GM19193 (cell line): ENCODE results near the gene ULK2.

ENCODE experiments used
- POLR2A ChIP-seq: IDR thresholded peaks from 4 replicates; pipeline ENCODE4 v1.6.1; 2011; ENCODE audit not compliant: insufficient read depth, insufficient read length; ENCODE audit errors: extremely low read depth

ULK2 gene

DNA sequence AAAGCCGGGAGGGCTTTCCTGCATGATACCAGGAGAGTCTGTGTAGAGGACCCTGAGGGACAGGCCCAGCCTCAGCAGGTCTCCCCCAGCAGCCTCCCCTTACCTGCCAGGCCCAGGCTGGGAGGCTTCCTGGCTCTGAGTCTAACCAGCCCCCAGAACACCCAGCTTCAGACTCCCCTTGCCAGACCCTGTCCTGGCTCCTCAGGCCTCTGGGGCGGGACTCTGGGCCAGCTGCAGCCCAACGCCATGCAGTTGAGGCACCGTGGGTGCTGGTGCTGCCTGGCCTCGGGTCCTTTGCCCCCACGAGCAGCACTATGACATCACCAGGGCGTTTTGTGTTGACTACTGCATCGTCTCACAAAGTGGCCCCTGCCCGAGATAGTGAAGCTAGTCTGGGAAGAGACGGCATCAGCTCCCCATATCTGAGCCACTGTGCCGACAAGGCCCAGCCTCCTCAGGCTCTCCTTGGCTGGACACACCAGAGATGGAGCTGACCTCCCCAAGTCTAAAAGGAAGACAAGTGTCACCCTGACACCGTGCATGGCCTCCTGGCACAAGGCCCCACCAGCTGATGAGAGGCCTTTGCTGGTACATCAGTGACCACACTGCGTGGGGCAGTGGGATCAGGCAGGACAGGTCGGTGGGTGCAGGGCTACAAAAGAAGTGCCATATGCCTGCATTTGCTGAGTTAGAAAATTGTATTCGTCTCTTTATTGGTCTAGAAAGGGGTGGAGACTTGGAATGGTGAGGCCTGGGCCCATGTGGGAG is 130.2 kb downstream of the ULK2 start:
- TF ChIP-seq POLR2A, result no peak

DNA sequence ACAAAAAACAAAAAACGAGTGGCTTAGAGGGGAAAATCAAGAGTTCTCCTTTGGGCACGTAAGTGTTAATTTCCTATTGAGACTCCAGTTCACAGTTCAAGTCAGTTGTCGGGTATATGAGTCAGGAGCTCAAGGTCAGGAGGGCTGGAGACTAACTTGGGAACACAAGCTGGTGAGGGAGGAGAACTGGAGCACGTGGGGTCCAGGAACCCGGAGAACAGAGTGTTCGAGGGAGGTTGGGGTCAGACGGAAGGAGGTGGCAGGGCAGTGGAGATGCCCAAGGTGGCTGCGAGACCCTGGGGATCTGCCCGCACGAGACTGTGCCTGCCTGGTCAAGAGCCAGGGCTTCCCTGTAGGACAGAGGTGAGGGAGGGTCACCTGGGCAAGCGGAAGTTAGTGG is 131.7 kb downstream of the ULK2 start:
- no peak for TF ChIP-seq POLR2A

DNA sequence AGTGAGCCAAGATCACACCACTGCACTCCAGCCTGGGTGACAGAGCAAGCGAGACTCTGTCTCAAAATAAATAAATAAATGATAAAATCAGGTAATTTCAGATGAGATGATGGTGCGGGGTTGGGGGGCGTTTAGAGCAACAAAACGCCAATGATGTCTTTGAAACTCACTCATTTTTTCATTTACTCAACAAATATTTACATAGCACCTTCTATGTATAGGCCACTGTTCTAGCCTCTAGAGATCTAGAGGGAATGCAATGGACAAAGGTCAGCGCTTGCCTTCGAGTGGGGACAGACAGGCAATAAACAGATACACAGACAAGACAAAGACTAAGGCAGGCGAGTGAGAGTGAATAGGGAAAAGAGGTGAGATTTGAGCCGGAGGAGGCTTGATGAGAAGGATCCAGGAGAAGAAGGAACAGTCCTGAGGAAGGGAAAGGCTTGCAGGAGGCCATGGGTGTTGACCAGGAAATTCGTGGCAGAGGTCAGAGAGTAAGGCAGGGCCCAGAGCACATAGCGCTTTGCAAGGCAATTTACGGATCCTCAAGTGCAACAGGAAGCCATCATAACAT is 133.7 kb downstream of the ULK2 start:
- no peak for TF ChIP-seq POLR2A

GRCh38 chr17:19731626-19732025 is 136.1 kb downstream of the ULK2 start:
- no peak for TF ChIP-seq POLR2A

GRCh38 chr17:19730843-19731242 is 136.9 kb downstream of the ULK2 start:
- TF ChIP-seq POLR2A, result no peak

DNA sequence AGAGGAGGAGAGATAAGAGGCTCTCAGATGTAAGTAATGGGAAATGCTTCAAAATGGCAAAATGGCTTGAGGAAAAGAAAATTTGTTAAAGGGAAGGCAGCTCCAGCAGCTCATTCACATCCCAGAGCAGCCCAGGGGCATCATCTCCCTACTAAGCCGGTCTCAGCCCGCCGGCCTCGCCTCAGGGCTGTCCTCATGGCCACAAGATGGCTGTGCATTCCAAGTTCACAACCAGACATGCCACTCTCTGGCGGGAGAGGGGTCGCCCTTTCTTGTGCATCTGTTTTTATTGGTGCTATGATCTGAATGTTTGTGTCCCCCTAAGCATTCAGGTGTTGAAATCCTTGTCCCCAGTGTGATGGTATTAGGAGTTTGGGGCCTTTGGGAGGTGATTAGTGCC is 137.8 kb downstream of the ULK2 start:
- TF ChIP-seq POLR2A, result no peak

- no peak for TF ChIP-seq POLR2A
Measured at GRCh38 chr17:19728084-19728495, 139.6 kb downstream of the ULK2 start.

- no peak for TF ChIP-seq POLR2A
Measured at GRCh38 chr17:19727501-19728078, 140.1 kb downstream of the ULK2 start.

DNA sequence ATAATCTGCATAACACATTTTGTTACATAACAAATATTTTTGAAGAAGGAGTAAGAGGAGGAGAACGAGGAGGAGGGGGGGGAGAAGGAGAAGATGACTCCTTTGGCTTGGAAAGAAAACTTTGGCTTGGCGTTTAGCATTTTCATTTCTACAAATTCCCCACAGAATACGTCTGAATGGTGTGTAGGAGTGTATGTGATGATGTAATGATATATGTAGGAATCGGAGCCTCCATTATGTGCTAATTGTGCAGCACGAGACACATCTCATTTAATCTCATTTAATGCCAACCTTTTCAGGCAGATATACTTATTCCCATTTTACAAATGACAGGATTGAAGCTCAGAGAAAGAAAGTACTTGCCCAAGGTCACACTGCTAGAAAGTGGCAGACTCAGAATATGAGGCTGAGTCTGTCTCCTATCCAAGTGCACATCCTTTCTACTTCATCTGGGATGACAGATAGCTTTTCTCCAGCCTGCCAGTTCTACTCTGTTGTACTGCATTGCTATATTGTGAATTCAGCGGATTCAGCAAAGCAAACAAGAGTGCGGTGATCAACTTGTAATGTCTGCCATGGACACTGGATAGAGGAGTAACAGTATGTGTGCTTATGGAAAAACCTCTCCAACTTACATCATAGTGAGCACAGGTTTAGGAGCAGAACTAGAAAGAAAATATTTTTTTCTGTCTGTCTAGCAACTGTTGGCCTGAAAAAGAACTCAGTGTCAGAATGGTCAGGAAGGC is 140.9 kb downstream of the ULK2 start:
- TF ChIP-seq POLR2A, result no peak

DNA sequence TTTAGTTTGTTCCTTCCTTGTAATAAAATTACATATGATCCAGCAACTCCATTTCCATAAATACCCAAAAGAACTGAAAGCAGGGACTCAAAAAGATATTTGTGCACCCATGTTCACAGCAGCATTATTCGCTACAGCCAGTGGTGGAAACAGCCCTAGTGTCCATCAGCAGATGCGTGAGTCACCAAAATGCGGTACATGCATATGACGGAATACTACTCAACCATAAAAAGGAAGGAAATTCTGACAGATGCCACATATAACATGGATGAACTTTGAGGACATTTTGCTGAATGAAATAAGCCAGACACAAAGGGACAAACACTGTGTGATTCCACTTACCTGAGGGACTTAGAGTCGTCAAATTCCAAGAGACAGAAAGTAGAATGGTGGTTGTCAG is 142.2 kb downstream of the ULK2 start:
- no peak for TF ChIP-seq POLR2A

- no peak for TF ChIP-seq POLR2A
Measured at GRCh38 chr17:19724501-19725420, 143.0 kb downstream of the ULK2 start.

DNA sequence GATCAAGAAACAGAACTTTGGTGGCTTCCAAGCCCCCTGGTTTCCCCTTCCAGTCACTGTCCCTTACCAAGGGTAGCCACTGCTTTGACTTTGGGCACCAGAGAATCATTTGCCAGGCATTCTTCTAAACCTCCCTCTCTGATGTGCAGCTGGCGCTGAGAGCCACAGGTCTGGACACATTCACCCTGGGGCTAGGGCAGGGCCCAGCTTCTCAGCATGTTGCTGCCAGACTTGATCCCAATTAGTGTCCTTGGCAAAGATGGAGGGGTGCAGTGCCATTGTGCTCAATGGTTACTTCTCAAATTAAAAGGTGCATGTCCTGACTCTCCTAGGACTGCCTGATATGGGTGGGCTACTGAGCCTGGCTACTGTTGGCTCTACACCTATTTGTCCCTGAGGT is 143.8 kb downstream of the ULK2 start:
- TF ChIP-seq POLR2A, result no peak
